COLO829 (cell line): ENCODE data around the gene ZBTB45.
"Not testable (repeated sequence)": the region's sequence is repeated elsewhere in the genome, so short reads cannot be mapped to it uniquely, and the experiment has no call there.

ENCODE experiments used
- DNase-seq: peaks from one replicate; pipeline ENCODE4 v3.0.0; 2012; ENCODE audit warnings: low spot score

Gene ZBTB45

GRCh38 chr19:58554494-58555368 is 35.1 kb upstream of the ZBTB45 start, which contains the start of gene CHMP2A:
Gene CHMP2A, minus strand, starts transcription at chr19:58555105. Its CDS starts 893 bp downstream, at chr19:58554212.
- DNase-seq = peak; percentile 97

GRCh38 chr19:58553799-58554493 is 34.3 kb upstream of the ZBTB45 start:
- DNase-seq = no peak

- no peak for DNase-seq
These were observed 33.0 kb upstream of the ZBTB45 start for GRCh38 chr19:58552655-58553054.

GRCh38 chr19:58551577-58552471 is 32.2 kb upstream of the ZBTB45 start:
- no peak for DNase-seq

GRCh38 chr19:58551123-58551497 is 31.5 kb upstream of the ZBTB45 start:
- no peak for DNase-seq

- DNase-seq = no peak
These were observed 30.9 kb upstream of the ZBTB45 start for GRCh38 chr19:58550362-58551122.

GRCh38 chr19:58549664-58550361 is 30.2 kb upstream of the ZBTB45 start:
- no peak for DNase-seq

- DNase-seq = no peak
These were observed 29.5 kb upstream of the ZBTB45 start for GRCh38 chr19:58548859-58549663.

- DNase-seq = no peak
These were observed 28.0 kb upstream of the ZBTB45 start for GRCh38 chr19:58547323-58548312.

- no peak for DNase-seq
These were observed 26.5 kb upstream of the ZBTB45 start for GRCh38 chr19:58546019-58546530.

GRCh38 chr19:58545286-58546018 is 25.8 kb upstream of the ZBTB45 start:
- no peak for DNase-seq

GRCh38 chr19:58544591-58545285 is 25.1 kb upstream of the ZBTB45 start:
- DNase-seq = peak; percentile 66

GRCh38 chr19:58543826-58544590 is 24.4 kb upstream of the ZBTB45 start, which contains the start of gene TRIM28:
Gene TRIM28, plus strand, starts transcription at chr19:58544064. Its CDS starts 694 bp downstream, at chr19:58544758.
- peak; percentile 100 for DNase-seq

- DNase-seq = not testable (repeated sequence)
These were observed 23.2 kb upstream of the ZBTB45 start for GRCh38 chr19:58542641-58543372.

- DNase-seq = not testable (repeated sequence)
These were observed 19.6 kb upstream of the ZBTB45 start for GRCh38 chr19:58539169-58539559.
